HG03558 (cell line): Measurements from ENCODE around the gene ELAVL4.
"Not testable (repeated sequence)": the region's sequence is repeated elsewhere in the genome, so short reads cannot be mapped to it uniquely, and the experiment has no call there.

Experiments
- ATAC-seq: cut with Tn5 transposase; IDR thresholded peaks from one replicate; pipeline ENCODE4 v1.9.1; 2021; ENCODE audit warnings: moderate number of reproducible peaks; ENCODE audit not compliant: unreplicated experiment; ENCODE audit errors: extremely low read depth

Gene ELAVL4

DNA sequence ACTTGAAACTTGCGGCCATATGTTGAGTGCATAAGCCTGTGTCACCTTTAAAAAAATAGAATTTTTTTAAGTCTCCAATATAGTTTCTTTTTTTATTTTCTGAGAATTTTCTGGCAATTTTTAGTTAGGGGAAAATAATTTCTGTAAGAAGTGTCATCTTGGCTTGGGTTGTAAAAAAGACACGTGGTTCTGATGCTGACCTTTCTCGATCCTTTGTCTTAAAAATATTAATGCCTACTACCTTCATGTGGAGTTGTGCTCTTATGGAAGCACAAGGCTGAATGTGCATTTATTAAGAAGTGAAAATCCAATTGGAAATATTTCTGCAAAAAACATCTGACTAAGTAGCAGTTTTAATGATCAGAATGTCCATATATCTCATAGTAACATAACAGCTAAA is 3.5 kb downstream of the ELAVL4 start:
- ATAC-seq, result no peak

DNA sequence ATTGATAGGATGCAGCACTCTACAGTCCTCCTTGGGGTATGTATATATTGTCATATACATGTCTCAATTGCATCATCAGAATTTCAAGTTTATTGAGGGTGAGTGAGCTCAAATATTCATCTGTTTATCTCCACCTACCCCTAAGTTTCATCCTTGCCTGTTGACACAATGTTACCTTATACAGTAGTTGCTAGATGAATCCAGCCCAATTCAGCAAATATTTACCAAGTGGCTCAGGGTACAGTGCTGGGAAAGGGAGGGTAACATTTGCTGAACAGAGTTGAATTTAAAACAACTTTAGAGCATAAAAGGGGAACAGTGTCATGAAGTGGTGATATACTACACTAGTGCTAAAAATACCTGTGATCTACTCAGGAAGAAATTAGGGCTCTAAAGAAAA is 14.4 kb downstream of the ELAVL4 start:
- ATAC-seq, result no peak

- no peak for ATAC-seq
Observed at GRCh38 chr1:50126927-50127715, 18.4 kb downstream of the ELAVL4 start.

DNA sequence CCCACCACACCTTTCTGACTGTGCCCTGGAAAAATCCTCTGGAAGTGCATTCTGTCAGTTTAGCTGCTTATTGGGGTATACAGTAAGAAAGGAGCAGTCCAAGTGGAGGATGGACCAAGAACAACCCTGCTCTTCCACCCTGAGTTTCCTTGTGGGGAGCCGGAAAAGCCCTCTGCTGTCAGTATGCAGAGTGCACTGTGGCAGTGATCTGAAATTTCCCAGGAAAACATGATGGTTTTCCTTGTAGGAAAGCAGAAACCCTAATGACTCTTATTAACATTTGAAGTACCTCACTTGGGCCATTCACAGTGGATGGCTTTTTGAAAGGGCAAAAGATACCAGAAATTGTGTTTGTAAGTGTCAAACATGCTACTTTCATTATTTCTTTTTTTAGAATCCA is 20.5 kb downstream of the ELAVL4 start:
- ATAC-seq, result no peak

- no peak for ATAC-seq
Observed at GRCh38 chr1:50132347-50132894, 23.7 kb downstream of the ELAVL4 start.

GRCh38 chr1:50135716-50136115 is 27.0 kb downstream of the ELAVL4 start:
- ATAC-seq, result no peak

DNA sequence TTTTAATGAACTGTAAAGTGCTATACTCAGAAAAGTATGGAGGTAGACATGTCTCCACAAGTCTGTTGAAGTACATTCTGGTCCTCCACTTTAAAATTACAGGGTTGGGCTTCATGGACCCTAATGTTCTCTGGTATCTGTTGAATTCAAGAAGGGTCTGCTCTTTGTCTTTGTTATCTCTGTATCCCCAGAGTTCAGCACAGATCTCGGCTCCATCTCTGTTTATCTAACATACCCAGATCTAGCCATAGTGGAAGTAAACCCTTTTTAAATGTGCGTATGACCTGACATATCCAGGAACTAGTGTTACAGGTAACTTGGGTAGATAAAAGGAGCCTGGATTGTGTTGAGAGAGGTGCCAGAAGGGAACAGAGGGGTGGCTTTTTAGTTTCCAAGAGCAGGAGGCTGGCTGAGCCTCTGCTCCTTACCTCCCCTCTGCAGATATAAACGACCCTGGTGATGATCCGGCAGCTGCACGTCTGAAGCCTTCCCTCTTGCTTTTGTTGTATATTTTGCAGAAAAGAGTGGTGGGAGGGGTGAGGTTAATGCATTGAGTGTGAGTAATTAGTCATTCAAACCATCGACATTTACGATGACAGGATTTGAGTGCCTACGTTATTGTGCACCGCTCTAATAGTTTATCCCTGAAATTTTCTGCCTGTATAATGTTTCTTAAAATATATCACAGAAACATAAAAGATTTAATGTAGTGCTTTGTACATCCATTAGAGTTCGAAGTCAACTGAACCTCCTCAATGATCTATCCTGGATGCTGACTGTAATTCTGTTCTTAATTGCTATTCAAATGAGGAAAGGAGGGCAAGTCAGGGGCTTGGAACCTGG is 30.8 kb downstream of the ELAVL4 start:
- no peak for ATAC-seq

GRCh38 chr1:50140182-50140447 is 31.4 kb downstream of the ELAVL4 start:
- no peak for ATAC-seq

GRCh38 chr1:50147191-50147850 is 38.6 kb downstream of the ELAVL4 start:
- ATAC-seq, result no peak

DNA sequence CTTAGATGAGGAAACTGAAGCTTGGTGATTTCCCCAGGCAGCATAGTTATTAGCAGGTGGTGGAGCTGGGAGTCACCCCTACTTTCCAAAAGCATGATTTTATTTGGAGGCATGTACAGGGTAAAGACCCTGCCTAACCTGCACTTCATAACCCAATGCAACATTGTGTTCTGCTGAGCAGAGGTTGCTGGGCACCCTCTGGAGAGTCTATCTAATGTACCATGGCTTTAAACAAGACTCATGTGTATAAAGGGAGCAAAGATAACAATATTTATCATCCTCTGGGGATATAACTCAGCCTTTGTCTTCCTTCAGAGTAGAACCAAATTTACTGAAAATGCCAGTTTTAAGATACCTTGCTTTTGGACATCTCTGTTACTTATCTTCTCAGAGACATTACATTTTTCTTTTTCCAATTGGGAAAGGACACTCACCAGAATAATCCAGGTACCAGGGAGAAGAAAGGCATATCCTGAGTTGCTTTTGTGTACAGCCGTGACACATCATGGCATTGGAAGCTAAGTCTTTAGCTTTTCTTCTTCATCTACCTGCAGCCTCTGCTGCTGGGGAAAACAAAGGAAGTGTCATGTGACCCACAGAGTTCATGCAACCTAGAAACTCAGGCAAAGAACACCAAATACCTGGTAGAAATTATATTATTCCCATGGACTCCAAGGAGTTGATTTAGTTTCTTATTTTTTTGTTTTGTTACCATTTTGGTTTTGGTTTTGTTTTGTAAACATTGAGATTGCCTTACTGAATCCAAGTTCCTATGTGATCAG is 39.6 kb downstream of the ELAVL4 start:
- no peak for ATAC-seq

DNA sequence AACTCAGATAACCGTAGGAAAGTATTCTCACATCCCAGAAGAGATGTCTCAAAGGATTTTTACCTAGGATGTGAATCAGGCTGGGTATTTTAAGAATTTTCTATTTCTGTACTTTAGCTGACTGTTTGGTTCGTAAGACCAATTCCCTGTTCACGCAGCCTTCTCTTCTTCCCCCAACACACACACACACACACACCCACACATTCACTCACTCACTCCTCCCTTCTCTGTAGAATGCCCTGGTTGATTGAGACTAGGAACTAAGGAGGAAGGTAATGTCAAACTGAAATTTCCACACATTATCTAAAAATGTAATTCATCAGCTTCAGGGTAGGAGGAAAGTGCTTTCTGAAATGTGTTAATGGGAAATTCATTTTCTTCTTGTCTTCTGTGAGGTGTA is 43.5 kb downstream of the ELAVL4 start:
- no peak for ATAC-seq

DNA sequence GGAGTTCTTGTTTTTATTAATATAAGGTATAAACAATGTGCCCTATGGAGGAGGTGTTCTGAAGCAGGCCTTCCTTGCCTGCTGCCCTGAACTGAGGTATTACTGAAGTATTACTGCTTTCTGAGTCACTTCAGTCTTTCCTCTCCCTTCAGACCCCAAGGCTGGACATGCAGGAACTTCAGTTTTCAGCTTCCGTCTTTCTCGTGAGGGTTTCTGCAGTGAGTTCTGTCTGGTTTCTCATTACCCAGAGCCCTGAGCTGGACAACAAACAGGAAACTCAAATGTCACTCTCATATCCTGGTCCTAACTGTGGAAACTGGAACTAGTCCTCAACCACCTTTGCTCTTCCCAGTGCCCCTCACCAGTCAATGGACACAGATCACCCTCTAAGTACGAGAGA is 46.8 kb downstream of the ELAVL4 start:
- ATAC-seq, result no peak

GRCh38 chr1:50156241-50157010 is 47.7 kb downstream of the ELAVL4 start:
- no peak for ATAC-seq

GRCh38 chr1:50157306-50157941 is 48.7 kb downstream of the ELAVL4 start:
- ATAC-seq, result no peak

GRCh38 chr1:50158421-50158820 is 49.7 kb downstream of the ELAVL4 start:
- ATAC-seq, result no peak

DNA sequence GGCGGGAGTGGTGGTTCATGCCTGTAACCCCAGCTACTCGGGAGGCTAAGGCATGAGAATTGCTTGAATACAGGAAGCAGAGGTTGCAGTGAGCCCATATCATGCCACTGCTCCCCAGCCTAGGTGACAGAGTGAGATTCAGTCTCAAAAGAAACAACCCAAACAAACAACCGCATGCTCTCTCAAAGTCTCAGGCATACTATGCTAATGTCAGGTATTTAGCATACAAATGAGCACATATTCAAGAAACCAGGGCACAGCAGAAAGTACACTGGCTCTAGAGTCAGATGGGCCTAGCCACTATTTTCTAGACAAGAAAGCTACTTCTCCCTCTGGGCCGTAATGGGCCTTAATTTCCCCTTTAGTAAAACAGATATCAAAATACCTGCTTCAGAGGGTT is 55.0 kb downstream of the ELAVL4 start:
- no peak for ATAC-seq

GRCh38 chr1:50166351-50166750 is 57.6 kb downstream of the ELAVL4 start:
- ATAC-seq, result not testable (repeated sequence)

GRCh38 chr1:50172299-50172698 is 63.6 kb downstream of the ELAVL4 start:
- no peak for ATAC-seq

DNA sequence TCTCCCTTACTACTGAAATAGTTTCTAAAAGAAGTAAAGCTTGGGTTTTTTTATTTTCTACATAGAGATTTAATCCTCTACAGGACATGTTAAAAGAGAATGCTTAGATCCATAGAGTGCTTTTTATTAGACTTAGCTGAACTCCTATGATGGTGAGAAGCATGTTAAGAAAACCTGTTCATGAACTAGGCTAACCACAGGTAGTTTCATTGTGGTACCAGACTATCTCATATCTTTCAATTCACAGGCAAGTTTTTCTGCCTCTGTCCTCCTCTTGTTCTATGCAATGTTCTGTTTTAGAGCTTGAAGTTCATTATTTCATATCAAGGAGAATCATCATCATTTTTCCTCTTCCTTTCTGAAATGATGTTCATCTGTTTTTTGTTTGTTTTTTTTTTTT is 65.4 kb downstream of the ELAVL4 start:
- ATAC-seq, result no peak
